Effector CD8-positive, alpha-beta T cell (primary cell): Measurements from ENCODE around the gene ZMYM3.
A peak's percentile ranks its signal among the peaks of the same experiment; 100 is the strongest.

ENCODE experiments used
- DNase-seq: peaks from one replicate; lab custom pipeline; 2025; lab: John Stamatoyannopoulos, UW

ZMYM3 gene

GRCh38 chrX:71253253-71254091 is 468 bp downstream of the ZMYM3 start:
- DNase-seq = peak; percentile 14

- DNase-seq = no peak
These were observed 1.7 kb downstream of the ZMYM3 start for GRCh38 chrX:71252221-71252620.

GRCh38 chrX:71251466-71251973 is 2.4 kb downstream of the ZMYM3 start:
- DNase-seq = no peak

GRCh38 chrX:71250841-71251240 is 3.1 kb downstream of the ZMYM3 start:
- DNase-seq = no peak

- no peak for DNase-seq
These were observed 8.8 kb downstream of the ZMYM3 start for GRCh38 chrX:71245159-71245558.

GRCh38 chrX:71244359-71245128 is 9.4 kb downstream of the ZMYM3 start:
- no peak for DNase-seq

GRCh38 chrX:71241301-71241700 is 12.6 kb downstream of the ZMYM3 start:
- DNase-seq = no peak

GRCh38 chrX:71239781-71240180 is 14.2 kb downstream of the ZMYM3 start:
- DNase-seq = no peak

GRCh38 chrX:71236836-71237235 is 17.1 kb downstream of the ZMYM3 start:
- DNase-seq = no peak

GRCh38 chrX:71235482-71235881 is 18.5 kb downstream of the ZMYM3 start:
- no peak for DNase-seq

GRCh38 chrX:71228063-71228642 is 25.8 kb downstream of the ZMYM3 start:
- no peak for DNase-seq

GRCh38 chrX:71227370-71228062 is 26.4 kb downstream of the ZMYM3 start:
- no peak for DNase-seq

- DNase-seq = no peak
These were observed 28.3 kb downstream of the ZMYM3 start for GRCh38 chrX:71225676-71226075.

- DNase-seq = no peak
These were observed 28.9 kb downstream of the ZMYM3 start for GRCh38 chrX:71225009-71225408.

- DNase-seq = no peak
These were observed 29.7 kb downstream of the ZMYM3 start for GRCh38 chrX:71224098-71224708.

GRCh38 chrX:71222929-71223328 is 31.0 kb downstream of the ZMYM3 start, which contains the start of gene GJB1:
TSS of gene GJB1 (plus strand) at chrX:71223224. CDS start at chrX:71223708, 484 bp downstream.
- DNase-seq = no peak

GRCh38 chrX:71221145-71221544 is 32.8 kb downstream of the ZMYM3 start:
- DNase-seq = no peak

GRCh38 chrX:71217298-71217697 is 36.6 kb downstream of the ZMYM3 start:
- DNase-seq = no peak

GRCh38 chrX:71216485-71216884 is 37.5 kb downstream of the ZMYM3 start:
- DNase-seq = no peak

GRCh38 chrX:71215338-71215912 is 38.5 kb downstream of the ZMYM3 start:
- no peak for DNase-seq
